Measurements from ENCODE around the gene SSC5D. TPM values are rescaled to one million over a fixed set of nuclear protein-coding genes. Genes with fewer than 3 reads are reported as not detected.

SSC5D gene
- total RNA-seq = 2.3 and 6.7 TPM in 2 replicates

GRCh38 chr19:55487924-55488687 lies at the start of gene SSC5D:
Gene SSC5D (plus strand): TSS chr19:55488436. CDS start chr19:55488590, 154 bp downstream.

GRCh38 chr19:55443045-55443823 lies 45.0 kb upstream of the SSC5D start, which contains the start of gene SHISA7:
Gene SHISA7 (minus strand): TSS chr19:55443300. CDS start chr19:55442863, 437 bp downstream.

GRCh38 chr19:55461259-55461973 lies 26.8 kb upstream of the SSC5D start, which contains the start of gene ISOC2:
Gene ISOC2 (minus strand): TSS chr19:55461642. CDS start chr19:55456486, 5,156 bp downstream.

GRCh38 chr19:55464662-55465054 lies 23.6 kb upstream of the SSC5D start, which contains the start of gene C19orf85:
Gene C19orf85 (minus strand): TSS chr19:55464751. CDS start chr19:55464554, 197 bp downstream.

GRCh38 chr19:55476100-55476775 lies 12.0 kb upstream of the SSC5D start, which contains the start of gene ZNF628:
Gene ZNF628 (plus strand): TSS chr19:55476617. CDS start chr19:55479911, 3,294 bp downstream.

GRCh38 chr19:55484593-55485438 lies 3.4 kb upstream of the SSC5D start, which contains the start of gene NAT14:
Gene NAT14 (plus strand): TSS chr19:55485188. CDS start chr19:55485709, 521 bp downstream.

GRCh38 chr19:55536951-55537740 lies 48.9 kb downstream of the SSC5D start, which contains the start of gene SBK2:
Gene SBK2 (minus strand): TSS chr19:55537133. CDS start chr19:55536294, 839 bp downstream.

GRCh38 chr19:55545443-55545842 lies 57.2 kb downstream of the SSC5D start, which contains the start of gene SBK3:
Gene SBK3 (minus strand): TSS chr19:55545543. CDS start chr19:55545543, 0 bp downstream.

Other genes with a start within 250 kb of the SSC5D start
- gene PPP6R1, start 229.4 kb upstream of the SSC5D start, total RNA-seq = 31.7 and 45.6 TPM in 2 replicates
- 70.7 and 106 TPM in 2 replicates for gene HSPBP1, start 208.3 kb upstream of the SSC5D start, total RNA-seq
- gene BRSK1, start 204.4 kb upstream of the SSC5D start, total RNA-seq = 4.3 and 9.0 TPM in 2 replicates
- not detected in 2 replicates for gene TMEM150B, start 163.1 kb upstream of the SSC5D start, total RNA-seq
- 6.9 and 11.0 TPM in 2 replicates for gene KMT5C, start 148.6 kb upstream of the SSC5D start, total RNA-seq
- gene COX6B2, start 133.7 kb upstream of the SSC5D start, total RNA-seq = under 0.01 TPM in 1 of 2 replicates, not detected in the other
- not detected in 2 replicates for gene GARIN5B, start 125.2 kb upstream of the SSC5D start, total RNA-seq
- 1.8 and 4.3 TPM in 2 replicates for gene IL11, start 118.0 kb upstream of the SSC5D start, total RNA-seq
- not detected in 2 replicates for gene TMEM190, start 111.6 kb upstream of the SSC5D start, total RNA-seq
- not detected in 2 replicates for gene TMEM238, start 104.1 kb upstream of the SSC5D start, total RNA-seq
- 437 and 447 TPM in 2 replicates for gene RPL28, start 102.5 kb upstream of the SSC5D start, total RNA-seq
- 121 and 166 TPM in 2 replicates for gene UBE2S, start 80.6 kb upstream of the SSC5D start, total RNA-seq
- gene SHISA7, start 45.1 kb upstream of the SSC5D start, total RNA-seq = not detected in 2 replicates
- 120 and 181 TPM in 2 replicates for gene ISOC2, start 26.8 kb upstream of the SSC5D start, total RNA-seq
- gene C19orf85, start 23.7 kb upstream of the SSC5D start, total RNA-seq = 0.29 TPM in 1 of 2 replicates, not detected in the other
- gene ZNF628, start 11.8 kb upstream of the SSC5D start, total RNA-seq = 2.5 and 2.6 TPM in 2 replicates
- 37.4 and 39.8 TPM in 2 replicates for gene NAT14, start 3.2 kb upstream of the SSC5D start, total RNA-seq
- not detected in 2 replicates for gene SBK2, start 48.7 kb downstream of the SSC5D start, total RNA-seq
- gene SBK3, start 57.1 kb downstream of the SSC5D start, total RNA-seq = 0.58 TPM in 1 of 2 replicates, not detected in the other
- gene ZNF579, start 92.4 kb downstream of the SSC5D start, total RNA-seq = 6.1 and 6.6 TPM in 2 replicates
- gene FIZ1, start 111.1 kb downstream of the SSC5D start, total RNA-seq = 1.9 and 3.2 TPM in 2 replicates
- gene ZNF524, start 111.9 kb downstream of the SSC5D start, total RNA-seq = 10.5 and 35.7 TPM in 2 replicates
- 2.6 and 3.5 TPM in 2 replicates for gene ZNF865, start 117.2 kb downstream of the SSC5D start, total RNA-seq
- 3.7 and 6.6 TPM in 2 replicates for gene ZNF784, start 136.1 kb downstream of the SSC5D start, total RNA-seq
- gene ZNF580, start 152.6 kb downstream of the SSC5D start, total RNA-seq = 5.8 and 10.4 TPM in 2 replicates
- gene ZNF581, start 155.2 kb downstream of the SSC5D start, total RNA-seq = 19.9 and 23.0 TPM in 2 replicates
- 8.3 and 11.5 TPM in 2 replicates for gene CCDC106, start 159.8 kb downstream of the SSC5D start, total RNA-seq
- 201 and 229 TPM in 2 replicates for gene U2AF2, start 166.6 kb downstream of the SSC5D start, total RNA-seq
- gene EPN1, start 186.8 kb downstream of the SSC5D start, total RNA-seq = 104 and 157 TPM in 2 replicates
- not detected in 2 replicates for gene NLRP9, start 250.0 kb downstream of the SSC5D start, total RNA-seq

Data from myometrial cell (primary cell).